H54 (cell line): ENCODE data around the gene VANGL2.

ENCODE experiments used
- DNase-seq: peaks from one replicate; pipeline ENCODE4 v3.0.0; 2011; ENCODE audit warnings: low spot score, mixed read lengths; ENCODE audit not compliant: insufficient read length
- FAIRE-seq: peaks from 3 replicates; lab custom pipeline; 2011; peaks lifted over from hg19 to GRCh38; lab: Jason Lieb, UNC
- POLR2A ChIP-seq: IDR thresholded peaks from 2 replicates; pipeline ENCODE4 v1.6.1; 2011; ENCODE audit warnings: low read depth, mild to moderate bottlenecking, low read length

VANGL2 gene

DNA sequence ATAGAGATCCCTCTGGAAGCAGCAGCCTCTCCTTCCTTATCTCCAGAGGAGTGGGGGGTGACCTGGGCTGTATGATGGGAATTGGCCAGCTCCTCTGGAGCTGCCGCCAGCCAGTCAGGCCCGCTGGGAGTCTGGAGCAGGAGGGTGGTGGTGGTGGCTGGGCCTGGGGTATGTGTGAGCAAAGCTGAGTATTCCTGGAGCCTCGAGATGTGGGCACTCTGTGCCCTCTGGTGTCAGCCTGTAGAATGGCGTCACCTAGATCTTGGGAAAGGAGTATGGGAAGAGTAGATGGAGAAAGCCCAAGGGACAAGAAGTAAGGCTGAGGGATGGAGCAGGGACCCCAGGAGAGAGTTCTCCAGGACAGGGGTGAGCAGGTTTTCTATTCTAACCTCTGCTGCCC is 16.0 kb downstream of the VANGL2 start:
- TF ChIP-seq POLR2A, result no peak
- FAIRE-seq (no peak), DNase-seq (peak; percentile 61)

- no peak for FAIRE-seq
- no peak for TF ChIP-seq POLR2A
- no peak for DNase-seq
Observed at GRCh38 chr1:160418483-160418882, 18.1 kb downstream of the VANGL2 start.

- no peak for DNase-seq
- no peak for FAIRE-seq
- TF ChIP-seq POLR2A, result no peak
Observed at GRCh38 chr1:160419150-160419837, 18.9 kb downstream of the VANGL2 start.

DNA sequence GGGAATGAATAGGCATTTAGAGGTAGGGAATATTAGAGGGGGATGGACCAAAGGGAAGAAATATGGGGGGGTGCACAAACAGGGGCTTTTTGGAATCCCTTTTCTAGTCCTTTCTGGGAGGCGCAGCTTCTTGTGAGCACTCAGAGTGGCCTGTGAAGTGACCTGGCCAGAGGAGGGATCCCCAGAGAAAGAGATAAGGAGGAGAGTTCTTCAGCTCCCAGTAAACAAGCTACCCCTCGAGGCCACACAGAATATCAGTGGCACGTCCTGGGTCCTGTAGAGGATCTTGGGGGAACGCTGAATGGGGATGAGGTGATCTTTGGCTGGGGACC is 19.4 kb downstream of the VANGL2 start:
- TF ChIP-seq POLR2A, result no peak
- no peak for FAIRE-seq
- no peak for DNase-seq

- FAIRE-seq (no peak), DNase-seq (no peak)
- no peak for TF ChIP-seq POLR2A
Observed at GRCh38 chr1:160420881-160421842, 20.8 kb downstream of the VANGL2 start.

GRCh38 chr1:160421881-160422280 is 21.5 kb downstream of the VANGL2 start:
- FAIRE-seq (no peak), DNase-seq (no peak)
- no peak for TF ChIP-seq POLR2A

DNA sequence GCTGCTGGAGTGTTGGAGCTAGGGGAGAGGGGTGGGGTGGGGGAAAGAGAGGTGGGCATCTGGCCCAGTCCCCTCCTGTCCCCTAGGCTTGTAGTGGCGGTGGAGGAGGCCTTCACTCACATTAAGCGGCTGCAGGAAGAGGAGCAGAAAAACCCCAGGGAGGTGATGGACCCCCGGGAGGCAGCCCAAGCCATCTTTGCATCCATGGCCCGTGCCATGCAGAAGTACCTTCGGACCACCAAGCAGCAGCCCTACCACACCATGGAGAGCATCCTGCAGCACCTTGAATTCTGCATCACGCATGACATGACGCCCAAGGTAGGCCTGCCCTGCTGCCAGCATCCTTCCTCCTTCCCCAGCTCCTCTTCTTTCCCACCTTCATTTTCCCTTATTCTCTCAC is 23.6 kb downstream of the VANGL2 start:
- DNase-seq, result no peak
- FAIRE-seq, result no peak
- no peak for TF ChIP-seq POLR2A

DNA sequence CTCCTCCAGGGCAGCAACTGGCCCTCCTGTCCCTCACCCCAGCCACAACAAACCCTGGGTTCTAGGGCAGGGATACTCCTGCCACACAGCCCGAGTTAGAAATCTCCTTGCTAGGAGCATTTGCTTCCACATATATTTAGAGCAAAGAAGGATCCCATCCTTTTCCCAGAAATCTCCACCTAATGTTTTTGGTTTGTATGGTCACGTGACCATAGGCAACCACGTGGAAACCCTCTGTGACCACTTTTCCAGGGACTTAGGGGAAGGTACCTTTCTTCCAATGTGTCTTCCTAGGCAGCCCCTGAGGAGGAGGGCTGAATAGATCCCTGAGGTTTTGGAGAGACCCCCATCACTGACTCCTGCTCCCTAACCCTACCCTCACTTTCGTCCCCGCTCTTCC is 25.5 kb downstream of the VANGL2 start:
- DNase-seq (no peak), FAIRE-seq (no peak)
- TF ChIP-seq POLR2A, result no peak

GRCh38 chr1:160427625-160428024 is 27.3 kb downstream of the VANGL2 start:
- DNase-seq (no peak), FAIRE-seq (no peak)
- TF ChIP-seq POLR2A, result no peak

- no peak for TF ChIP-seq POLR2A
- DNase-seq (no peak), FAIRE-seq (no peak)
Observed at GRCh38 chr1:160428053-160428452, 27.7 kb downstream of the VANGL2 start.

- FAIRE-seq (no peak), DNase-seq (peak; percentile 54)
- TF ChIP-seq POLR2A, result no peak
Observed at GRCh38 chr1:160428655-160429054, 28.3 kb downstream of the VANGL2 start.

DNA sequence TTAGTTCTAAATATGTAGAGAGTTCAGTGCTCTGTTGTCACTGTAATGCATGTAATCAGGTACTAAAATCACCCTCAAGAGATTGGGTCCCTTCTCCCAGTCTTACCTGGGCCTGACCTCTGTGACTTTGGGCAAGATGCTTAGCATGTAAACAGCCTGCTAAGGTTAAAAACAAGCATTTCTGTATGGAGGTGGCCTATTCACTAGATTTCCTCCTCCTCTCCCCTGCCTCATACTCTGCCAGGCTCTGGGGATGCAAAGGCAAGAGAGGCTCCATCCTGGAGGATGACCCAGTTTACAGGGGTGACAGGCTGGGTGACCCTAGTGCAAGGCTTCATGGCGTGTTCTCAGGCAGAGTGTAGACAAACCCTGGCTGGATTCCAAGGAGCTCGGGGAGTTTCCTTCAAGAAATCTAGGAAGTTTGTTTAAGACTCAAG is 28.8 kb downstream of the VANGL2 start:
- no peak for DNase-seq
- TF ChIP-seq POLR2A, result no peak
- FAIRE-seq, result no peak

GRCh38 chr1:160429702-160430535 is 29.6 kb downstream of the VANGL2 start:
- FAIRE-seq (no peak), DNase-seq (no peak)
- no peak for TF ChIP-seq POLR2A

DNA sequence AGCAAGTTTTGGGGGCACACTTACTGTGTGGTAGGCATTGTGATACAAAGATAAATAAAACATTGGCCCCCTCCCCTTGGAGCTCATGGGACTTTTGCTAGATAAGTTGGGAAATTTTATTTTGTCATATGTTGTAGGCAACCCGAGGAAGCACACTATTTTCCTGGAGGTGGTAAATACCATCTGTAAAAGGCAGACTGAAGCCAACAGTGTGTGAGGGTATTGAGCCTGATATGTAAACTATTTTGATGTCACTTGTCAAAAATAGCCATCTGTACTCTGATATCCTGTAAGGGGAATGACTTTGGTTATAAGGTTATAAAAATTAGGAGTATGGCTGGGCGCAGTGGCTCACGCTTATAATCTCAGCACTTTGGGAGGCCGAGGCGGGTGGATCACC is 30.6 kb downstream of the VANGL2 start:
- TF ChIP-seq POLR2A, result no peak
- FAIRE-seq (no peak), DNase-seq (no peak)
